Occipital lobe (tissue), 2 donors: ENCODE measurements around the gene ARHGAP11A. TPM values are rescaled to one million over a fixed set of nuclear protein-coding genes. Genes with fewer than 3 reads are reported as not detected.
"Not testable (repeated sequence)": the region's sequence is repeated elsewhere in the genome, so short reads cannot be mapped to it uniquely, and the experiment has no call there.

Experiments
- DNase-seq: peaks from one replicate; lab custom pipeline; 2025; lab: John Stamatoyannopoulos, UW
- total RNA-seq: library from RNA; depleted of rRNA; stranded (reverse); fragments of >200 nt; gene quantifications from one replicate; pipeline ENCODE4 v1.2.3, GENCODE V29; 2014

ARHGAP11A gene, protein sequence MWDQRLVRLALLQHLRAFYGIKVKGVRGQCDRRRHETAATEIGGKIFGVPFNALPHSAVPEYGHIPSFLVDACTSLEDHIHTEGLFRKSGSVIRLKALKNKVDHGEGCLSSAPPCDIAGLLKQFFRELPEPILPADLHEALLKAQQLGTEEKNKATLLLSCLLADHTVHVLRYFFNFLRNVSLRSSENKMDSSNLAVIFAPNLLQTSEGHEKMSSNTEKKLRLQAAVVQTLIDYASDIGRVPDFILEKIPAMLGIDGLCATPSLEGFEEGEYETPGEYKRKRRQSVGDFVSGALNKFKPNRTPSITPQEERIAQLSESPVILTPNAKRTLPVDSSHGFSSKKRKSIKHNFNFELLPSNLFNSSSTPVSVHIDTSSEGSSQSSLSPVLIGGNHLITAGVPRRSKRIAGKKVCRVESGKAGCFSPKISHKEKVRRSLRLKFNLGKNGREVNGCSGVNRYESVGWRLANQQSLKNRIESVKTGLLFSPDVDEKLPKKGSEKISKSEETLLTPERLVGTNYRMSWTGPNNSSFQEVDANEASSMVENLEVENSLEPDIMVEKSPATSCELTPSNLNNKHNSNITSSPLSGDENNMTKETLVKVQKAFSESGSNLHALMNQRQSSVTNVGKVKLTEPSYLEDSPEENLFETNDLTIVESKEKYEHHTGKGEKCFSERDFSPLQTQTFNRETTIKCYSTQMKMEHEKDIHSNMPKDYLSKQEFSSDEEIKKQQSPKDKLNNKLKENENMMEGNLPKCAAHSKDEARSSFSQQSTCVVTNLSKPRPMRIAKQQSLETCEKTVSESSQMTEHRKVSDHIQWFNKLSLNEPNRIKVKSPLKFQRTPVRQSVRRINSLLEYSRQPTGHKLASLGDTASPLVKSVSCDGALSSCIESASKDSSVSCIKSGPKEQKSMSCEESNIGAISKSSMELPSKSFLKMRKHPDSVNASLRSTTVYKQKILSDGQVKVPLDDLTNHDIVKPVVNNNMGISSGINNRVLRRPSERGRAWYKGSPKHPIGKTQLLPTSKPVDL
- total RNA-seq, result 12.6 TPM

DNA sequence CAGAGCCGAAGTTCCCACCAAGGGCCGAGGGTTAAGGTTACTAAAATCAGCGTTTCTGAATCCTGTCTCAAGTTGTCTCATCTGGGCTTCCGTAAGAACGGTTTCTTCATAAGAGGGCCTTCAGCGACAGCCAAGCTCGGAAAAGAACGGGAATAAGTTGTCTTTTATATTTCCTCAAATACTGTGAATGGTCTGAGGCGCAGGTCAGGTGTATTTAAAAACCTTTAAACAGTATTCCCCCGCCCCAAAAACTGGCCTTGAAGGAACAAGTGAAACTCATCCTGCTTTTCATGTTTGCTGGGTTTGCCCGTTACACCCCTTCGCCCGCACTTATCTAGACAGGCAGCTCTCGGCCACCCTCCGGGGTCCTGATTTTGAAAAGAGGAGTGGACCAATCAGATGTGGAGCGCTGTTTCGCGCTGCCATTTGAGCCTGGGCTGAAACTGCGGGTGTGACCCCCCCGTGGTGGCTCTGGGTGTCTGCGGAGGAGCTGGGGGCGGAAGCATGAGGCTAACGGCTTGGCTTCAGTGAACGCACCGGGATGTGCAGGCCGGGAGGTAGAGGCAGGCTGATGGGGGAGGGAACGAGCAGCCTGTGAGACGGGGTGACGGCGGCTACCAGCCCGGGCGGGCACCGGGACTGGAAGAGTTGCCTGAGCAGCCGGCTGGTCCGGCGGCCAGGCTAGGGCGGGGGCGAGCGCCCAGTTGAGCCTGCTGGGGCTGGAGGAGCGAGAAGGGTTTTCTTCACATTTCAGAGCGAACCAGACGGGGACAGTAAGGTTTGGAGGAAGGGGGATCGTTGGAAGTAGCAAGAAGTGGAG is at the start of gene ARHGAP11A:
TSS of gene ARHGAP11A (plus strand) at position 454 of the 820 bp plus-strand sequence. CDS start 708 bp downstream, outside the sequence.
- DNase-seq, result not testable (repeated sequence)

GRCh38 chr15:32568988-32569387 is 46.3 kb upstream of the ARHGAP11A start:
- DNase-seq, result not testable (repeated sequence)

- not testable (repeated sequence) for DNase-seq
Observed at GRCh38 chr15:32578482-32578881, 36.8 kb upstream of the ARHGAP11A start.

- not testable (repeated sequence) for DNase-seq
Observed at GRCh38 chr15:32585844-32586243, 29.5 kb upstream of the ARHGAP11A start.

DNA sequence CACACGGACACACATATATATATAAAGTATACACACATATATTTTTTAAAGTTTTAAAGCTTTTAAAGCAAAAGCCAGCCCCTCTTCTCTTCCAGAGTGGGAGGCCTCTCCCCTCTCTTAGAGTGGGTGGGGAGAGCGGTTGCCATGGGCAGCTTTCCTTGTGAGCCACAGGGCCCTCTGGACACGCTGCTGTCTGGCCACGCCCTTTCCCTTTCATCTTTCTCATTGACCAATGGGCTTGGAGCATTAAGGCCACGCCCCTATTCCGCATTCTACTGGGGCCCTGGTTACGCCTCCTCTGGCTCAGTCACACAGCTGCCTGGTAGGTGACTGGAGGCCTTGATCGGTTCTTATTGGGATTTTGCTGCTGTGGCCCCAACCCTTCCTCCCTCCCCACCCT is 22.2 kb upstream of the ARHGAP11A start, which contains the start of gene GOLGA8N:
TSS of gene GOLGA8N (plus strand) at position 306 of the 400 bp plus-strand sequence.
- DNase-seq, result not testable (repeated sequence)

- not testable (repeated sequence) for DNase-seq
Observed at GRCh38 chr15:32609518-32609917, 5.8 kb upstream of the ARHGAP11A start.

DNA sequence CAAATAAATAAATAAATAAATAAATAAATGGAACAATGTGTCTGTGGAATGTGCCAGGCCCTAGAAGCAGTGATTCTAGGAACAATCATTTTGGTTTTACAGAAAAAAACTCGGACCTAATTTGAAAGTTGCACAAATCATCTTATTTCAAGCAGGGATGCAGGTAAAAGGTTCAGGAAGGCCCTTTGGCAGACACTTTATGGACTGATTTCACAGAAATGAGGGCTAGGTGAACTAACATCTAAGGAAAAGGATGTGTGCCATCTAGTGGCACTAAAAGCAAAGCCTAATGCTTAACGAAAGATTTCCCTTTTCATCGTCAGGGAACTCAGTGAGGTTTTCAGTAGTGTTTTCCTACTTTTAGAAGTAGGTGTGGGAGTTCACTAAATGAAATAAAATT is 4.6 kb upstream of the ARHGAP11A start:
- not testable (repeated sequence) for DNase-seq

- DNase-seq, result not testable (repeated sequence)
Observed at GRCh38 chr15:32614712-32615050, 623 bp upstream of the ARHGAP11A start.

DNA sequence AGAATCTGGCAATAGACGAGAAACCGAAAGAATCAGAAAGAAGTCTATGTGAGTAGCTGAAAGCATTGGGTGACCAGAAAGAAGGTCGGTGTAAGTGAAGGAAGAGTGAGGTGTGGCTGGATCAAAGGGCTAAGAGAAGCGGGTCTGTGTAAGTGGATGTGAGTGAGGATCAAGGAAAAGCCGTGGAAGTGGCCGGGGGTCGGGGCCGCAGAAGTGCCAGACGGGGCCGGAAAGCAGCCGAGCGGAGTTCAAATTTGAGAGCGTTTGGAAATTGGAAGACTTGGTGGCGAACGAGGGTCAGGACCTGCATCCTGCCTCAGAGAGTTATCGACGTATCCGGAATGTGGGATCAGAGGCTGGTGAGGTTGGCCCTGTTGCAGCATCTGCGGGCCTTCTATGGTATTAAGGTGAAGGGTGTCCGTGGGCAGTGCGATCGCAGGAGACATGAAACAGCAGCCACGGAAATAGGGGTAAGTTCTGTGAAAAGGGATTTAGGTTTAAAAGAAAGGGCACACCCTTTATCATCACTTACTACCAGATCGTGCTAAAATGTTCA is 645 bp downstream of the ARHGAP11A start:
- not testable (repeated sequence) for DNase-seq

DNA sequence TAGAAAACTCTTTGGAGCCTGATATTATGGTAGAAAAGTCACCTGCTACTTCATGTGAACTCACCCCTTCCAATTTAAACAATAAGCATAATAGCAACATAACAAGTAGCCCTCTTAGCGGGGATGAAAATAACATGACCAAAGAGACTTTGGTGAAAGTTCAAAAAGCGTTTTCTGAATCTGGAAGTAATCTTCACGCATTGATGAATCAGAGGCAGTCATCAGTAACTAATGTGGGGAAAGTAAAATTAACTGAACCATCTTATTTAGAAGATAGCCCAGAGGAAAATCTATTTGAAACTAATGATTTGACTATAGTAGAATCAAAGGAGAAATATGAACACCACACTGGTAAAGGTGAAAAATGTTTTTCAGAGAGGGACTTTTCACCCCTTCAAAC is 21.1 kb downstream of the ARHGAP11A start:
- no peak for DNase-seq

DNA sequence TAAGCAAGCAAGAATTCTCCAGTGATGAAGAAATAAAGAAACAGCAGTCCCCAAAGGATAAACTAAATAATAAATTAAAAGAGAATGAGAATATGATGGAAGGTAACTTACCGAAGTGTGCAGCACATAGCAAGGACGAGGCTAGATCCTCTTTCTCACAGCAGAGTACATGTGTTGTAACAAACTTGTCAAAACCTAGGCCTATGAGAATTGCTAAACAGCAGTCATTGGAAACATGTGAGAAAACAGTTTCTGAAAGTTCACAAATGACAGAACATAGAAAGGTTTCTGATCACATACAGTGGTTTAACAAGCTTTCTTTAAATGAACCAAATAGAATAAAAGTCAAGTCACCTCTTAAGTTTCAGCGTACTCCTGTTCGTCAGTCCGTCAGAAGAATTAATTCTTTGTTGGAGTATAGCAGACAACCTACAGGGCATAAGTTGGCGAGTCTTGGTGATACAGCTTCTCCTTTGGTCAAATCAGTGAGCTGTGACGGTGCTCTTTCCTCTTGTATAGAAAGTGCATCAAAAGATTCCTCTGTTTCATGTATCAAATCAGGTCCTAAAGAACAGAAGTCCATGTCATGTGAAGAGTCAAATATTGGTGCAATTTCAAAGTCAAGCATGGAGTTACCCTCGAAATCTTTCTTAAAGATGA is 21.7 kb downstream of the ARHGAP11A start:
- DNase-seq, result no peak

GRCh38 chr15:32637704-32638103 is 22.4 kb downstream of the ARHGAP11A start:
- DNase-seq, result no peak

- DNase-seq, result peak; percentile 78
Observed at GRCh38 chr15:32641517-32642059, 26.3 kb downstream of the ARHGAP11A start, which contains the start of gene SCG5. Gene SCG5, plus strand, starts transcription at chr15:32641710. Its CDS starts 1,883 bp downstream, at chr15:32643593.

GRCh38 chr15:32642667-32643435 is 27.5 kb downstream of the ARHGAP11A start:
- no peak for DNase-seq

DNA sequence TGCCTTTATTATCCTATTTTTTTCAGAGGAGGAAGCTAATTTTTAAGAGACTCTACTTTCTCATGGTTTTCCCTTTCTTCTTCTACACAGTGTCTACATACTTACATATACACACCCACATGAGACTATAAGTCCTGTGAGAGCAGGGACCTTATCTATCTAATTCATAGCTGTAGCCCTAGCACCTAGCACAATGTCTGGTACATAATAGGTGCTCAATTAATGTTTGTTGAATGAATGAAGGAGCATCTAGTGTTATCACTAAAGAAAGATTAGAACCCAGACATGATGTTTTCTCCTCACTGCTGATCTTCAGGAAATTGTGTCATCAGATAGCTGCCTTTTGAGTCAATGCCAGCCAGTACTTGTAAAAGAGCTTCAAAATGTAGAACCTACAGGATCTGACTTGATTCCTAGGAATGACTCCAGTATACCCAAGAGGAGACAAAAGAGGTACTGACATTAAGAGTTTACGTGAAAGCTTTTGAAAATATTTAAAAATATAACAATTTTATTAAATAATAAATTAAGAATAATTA is 28.7 kb downstream of the ARHGAP11A start:
- no peak for DNase-seq

DNA sequence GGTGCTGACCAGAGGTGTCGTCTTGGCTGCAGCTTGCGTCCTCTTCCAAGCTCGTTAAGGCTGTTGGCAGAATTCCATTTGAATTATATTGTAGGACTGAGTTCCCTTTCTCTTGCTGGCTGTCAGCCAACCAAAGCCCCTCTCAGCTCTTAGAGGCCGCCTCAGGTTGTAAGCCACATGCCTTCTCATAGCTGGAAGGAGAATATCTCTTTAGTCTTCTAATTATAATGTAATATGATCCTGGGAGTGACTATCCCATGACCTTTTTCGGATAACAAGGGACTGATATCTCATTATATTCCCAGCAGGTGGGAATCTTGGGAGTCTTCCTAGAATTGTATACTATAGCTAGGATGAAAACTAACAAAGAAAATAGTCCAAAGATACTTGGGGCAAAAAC is 31.0 kb downstream of the ARHGAP11A start:
- DNase-seq, result no peak

GRCh38 chr15:32649342-32649741 is 34.0 kb downstream of the ARHGAP11A start:
- no peak for DNase-seq

GRCh38 chr15:32651229-32651837 is 36.0 kb downstream of the ARHGAP11A start:
- DNase-seq, result peak; percentile 13
